Bronchial epithelial cell (primary cell): Measurements from ENCODE around the gene TBC1D10B. TPM values are rescaled to one million over a fixed set of nuclear protein-coding genes. Genes with fewer than 3 reads are reported as not detected.
"Not testable (repeated sequence)": the region's sequence is repeated elsewhere in the genome, so short reads cannot be mapped to it uniquely, and the experiment has no call there.

Source experiments
- DNase-seq: peaks from one replicate; pipeline ENCODE4 v3.0.0-alpha.2; 2010; ENCODE audit warnings: low read depth
- FAIRE-seq: peaks from 2 replicates; lab custom pipeline; 2011; peaks lifted over from hg19 to GRCh38; lab: Jason Lieb, UNC
- H3K27me3 ChIP-seq: 2 replicates; pipeline ENCODE4 v1.5.1; 2011; ENCODE audit warnings: low read length; ENCODE audit not compliant: control insufficient read depth, insufficient read depth
- H3K36me3 ChIP-seq: 2 replicates; pipeline ENCODE4 v1.5.1; 2011; ENCODE audit warnings: low read length; ENCODE audit not compliant: control insufficient read depth, insufficient read depth
- H3K4me3 ChIP-seq: 2 replicates; pipeline ENCODE4 v1.5.1; 2011; ENCODE audit warnings: mild to moderate bottlenecking, low read depth, low read length, control low read depth
- CTCF ChIP-seq: IDR thresholded peaks from 2 replicates; pipeline ENCODE4 v1.5.1; 2011; ENCODE audit warnings: mild to moderate bottlenecking, moderate library complexity, low read length, control low read depth, inconsistent platforms; ENCODE audit not compliant: insufficient read depth, severe bottlenecking
- total RNA-seq: library from RNA; depleted of rRNA; stranded (reverse); fragments of >200 nt; gene quantifications from 2 replicates; pipeline ENCODE4 v1.2.1, GENCODE V29; 2014

TBC1D10B gene
- total RNA-seq, 1 donor from 2014 or later, result 13.7 TPM

- DNase-seq, result no peak
- FAIRE-seq, result no peak
- peaks cover 3% of the 10 kb centered on the region for H3K36me3 ChIP-seq
- TF ChIP-seq CTCF, result no peak
- H3K4me3 ChIP-seq, result no peak overlapping the region
- no peaks in the 10 kb centered on the region for H3K27me3 ChIP-seq
These were observed 27.7 kb upstream of the TBC1D10B start for GRCh38 chr16:30397776-30398660.

GRCh38 chr16:30397056-30397455 is 26.8 kb upstream of the TBC1D10B start:
- no peak for DNase-seq
- FAIRE-seq, result no peak
- no peaks in the 10 kb centered on the region for H3K27me3 ChIP-seq
- peaks cover 3% of the 10 kb centered on the region for H3K36me3 ChIP-seq
- TF ChIP-seq CTCF, result no peak
- H3K4me3 ChIP-seq, result no peak overlapping the region

GRCh38 chr16:30396627-30397026 is 26.3 kb upstream of the TBC1D10B start:
- not testable (repeated sequence) for H3K4me3 ChIP-seq, DNase-seq, H3K27me3 ChIP-seq, H3K36me3 ChIP-seq, FAIRE-seq

GRCh38 chr16:30395992-30396585 is 25.8 kb upstream of the TBC1D10B start:
- no peak for FAIRE-seq
- Histone ChIP-seq H3K36me3 (peaks cover 3% of the 10 kb centered on the region), H3K27me3 (no peaks in the 10 kb centered on the region), H3K4me3 (peak overlapping the region; percentile 60)
- no peak for TF ChIP-seq CTCF
- DNase-seq, result no peak

- DNase-seq (peak; percentile 22), FAIRE-seq (no peak)
- TF ChIP-seq CTCF, result peak; percentile 38
- Histone ChIP-seq H3K27me3 (no peaks in the 10 kb centered on the region), H3K36me3 (peaks cover 3% of the 10 kb centered on the region), H3K4me3 (peak within 1 kb of the TSS; percentile 60)
These were observed 25.1 kb upstream of the TBC1D10B start, which contains the start of gene ZNF48 for GRCh38 chr16:30395155-30395991. ZNF48 (plus strand) TSS chr16:30395420; CDS start chr16:30395795, 375 bp downstream.
